H1 (cell line): ENCODE data around the gene SYT13. TPM values are rescaled to one million over a fixed set of nuclear protein-coding genes. Genes with fewer than 3 reads are reported as not detected.

Source experiments
- ASH2L ChIP-seq: fragments of 200-600, 300-600 bp; sonication (generic); IDR thresholded peaks from one replicate; pipeline ENCODE4 v1.7.1; 2017; ENCODE audit warnings: low read length
- CHD7 ChIP-seq: fragments of 300-600 bp; sonication (generic); IDR thresholded peaks from 2 replicates; pipeline ENCODE4 v1.7.1; 2012; ENCODE audit warnings: low read length, moderate library complexity, mild to moderate bottlenecking, inconsistent platforms; ENCODE audit not compliant: insufficient replicate concordance
- GABPA ChIP-seq: IDR thresholded peaks from 2 replicates; pipeline ENCODE4 v1.6.1; 2011; ENCODE audit warnings: mild to moderate bottlenecking, low read length, moderate library complexity, borderline replicate concordance; ENCODE audit not compliant: insufficient read depth
- JUN ChIP-seq: IDR thresholded peaks from 2 replicates; pipeline ENCODE4 v1.6.1; 2011; ENCODE audit warnings: low read depth, mild to moderate bottlenecking, improper control_type of control experiment, low read length
- KDM4A ChIP-seq: IDR thresholded peaks from one replicate; pipeline ENCODE4 v1.7.1; 2012; ENCODE audit warnings: low read depth, mild to moderate bottlenecking, moderate library complexity, low read length, inconsistent platforms; ENCODE audit not compliant: severe bottlenecking
- NRF1 ChIP-seq: IDR thresholded peaks from 2 replicates; pipeline ENCODE4 v1.6.1; 2011; ENCODE audit warnings: mild to moderate bottlenecking, low read depth, low read length, improper control_type of control experiment
- SUZ12 ChIP-seq: fragments of 200-600 bp; sonication (generic); IDR thresholded peaks from 2 replicates; pipeline ENCODE4 v1.6.1; 2012; ENCODE audit warnings: mild to moderate bottlenecking, inconsistent platforms, low read length, moderate library complexity, mixed read lengths
- TBP ChIP-seq: IDR thresholded peaks from 2 replicates; pipeline ENCODE4 v1.6.1; 2011; ENCODE audit warnings: low read depth, low read length, improper control_type of control experiment
- TEAD4 ChIP-seq: IDR thresholded peaks from 2 replicates; pipeline ENCODE4 v1.6.1; 2012; ENCODE audit warnings: low read depth, low read length, inconsistent platforms, mixed read lengths
- polyA plus RNA-seq, 7 experiments: library from polyadenylated mRNA; depleted of rRNA in 3 of 7; stranded (reverse) in 5 of 7; unstranded in 2 of 7; fragments of >200 nt in 5 of 7; fragments of 200-250 nt in 2 of 7; gene quantifications; 1 replicate in 5 of 7; 2 replicates in 1 of 7; 4 replicates in 1 of 7; pipeline versions ENCODE4 v1.2.1 to v1.2.3, GENCODE V29; 2011 to 2013; ENCODE audit warnings: missing spikeins in 2 of 7, mixed read lengths in 2 of 7
- total RNA-seq: library from RNA; stranded (reverse); fragmentation: NEBNext Ultra II Directional; extraction: Animal tissue kit (Norgen Biotek cat#: 25700); gene quantifications from 2 replicates; pipeline ENCODE4 v1.2.1, GENCODE V29; 2021

SYT13 gene
- total and polyA plus RNA-seq, 2 of the 8 experiments (the other 6 are each of a cell fraction or from before 2014, with no cell fraction given), result 4.8 to 13.2 TPM

DNA sequence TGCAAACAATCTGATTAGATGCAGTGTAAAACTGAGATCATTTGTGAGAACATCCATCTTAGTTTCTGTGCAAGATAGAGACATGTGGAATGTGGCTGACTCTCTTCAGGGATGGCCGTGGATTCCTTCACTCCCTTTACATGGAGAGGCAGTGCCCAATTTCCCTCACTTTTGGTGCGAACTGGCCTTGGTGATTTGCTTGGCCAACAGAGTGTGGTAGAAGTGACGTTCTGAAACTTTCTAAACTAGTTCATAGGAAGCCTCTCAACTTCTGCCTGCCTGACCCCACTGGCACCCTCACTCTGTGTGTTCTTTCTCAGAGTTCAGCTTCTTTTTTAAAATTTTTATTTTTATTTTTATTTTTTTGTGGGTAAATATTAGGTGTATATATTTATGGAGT lies 9.9 kb upstream of the SYT13 start (continued):
- TF ChIP-seq CHD7 (no peak), GABPA (no peak), JUN (no peak), TBP (no peak), SUZ12 (no peak), KDM4A (no peak), NRF1 (no peak), TEAD4 (no peak), ASH2L (no peak)
